Thoracic aorta (tissue), 2 donors: ENCODE measurements around the gene LCAT. TPM values are rescaled to one million over a fixed set of nuclear protein-coding genes. Genes with fewer than 3 reads are reported as not detected.
"Not testable (repeated sequence)": the region's sequence is repeated elsewhere in the genome, so short reads cannot be mapped to it uniquely, and the experiment has no call there.

ENCODE experiments used
- ATAC-seq: fragments of 150-250 bp; one replicate; pipeline ENCODE4 v1.8.0; 2017; ENCODE audit warnings: low read depth; ENCODE audit not compliant: insufficient number of reproducible peaks, low FRiP score
- DNase-seq: peaks from one replicate; pipeline ENCODE4 v3.0.0-alpha.2; 2020; ENCODE audit warnings: low spot score
- H3K27ac ChIP-seq, 2 donors: fragments of 200-600 bp; sonication (generic); 1 replicate in 1 of 2; 2 replicates in 1 of 2; pipeline ENCODE4 v1.5.1; 2016; ENCODE audit warnings: mild to moderate bottlenecking in 2 of 2, moderate library complexity in 2 of 2
- H3K27me3 ChIP-seq: fragments of 200-600 bp; sonication (generic); replicated peaks from 2 replicates; pipeline ENCODE4 v1.6.0; 2016; ENCODE audit warnings: mild to moderate bottlenecking; ENCODE audit not compliant: insufficient read depth
- H3K36me3 ChIP-seq: fragments of 200-600 bp; sonication (generic); one replicate; pipeline ENCODE4 v1.5.1; 2016
- H3K4me1 ChIP-seq, 2 donors: fragments of 200-600 bp; sonication (generic); 1 replicate in 1 of 2; 2 replicates in 1 of 2; pipeline versions ENCODE4 v1.5.1 to v1.6.0; 2016; ENCODE audit warnings: low read depth in 2 of 2, mild to moderate bottlenecking in 1 of 2; ENCODE audit not compliant: control insufficient read depth in 1 of 2
- H3K4me3 ChIP-seq: fragments of 200-600 bp; sonication (generic); 2 replicates; pipeline ENCODE4 v1.5.1; 2016; ENCODE audit warnings: mild to moderate bottlenecking
- H3K9me3 ChIP-seq: fragments of 200-600 bp; sonication (generic); 2 replicates; pipeline ENCODE4 v1.5.1; 2016
- total RNA-seq, 2 donors: library from RNA; depleted of rRNA; stranded (reverse); fragments of >200 nt; gene quantifications; one replicate each; pipeline versions ENCODE4 v1.1.0 to v1.2.3, GENCODE V29; 2016
- TF ChIP-seq, protein P1 (sequence below): fragments of 200-600 bp; sonication (generic); IDR thresholded peaks from one replicate; pipeline ENCODE4 v1.5.1; 2019; ENCODE audit warnings: antibody characterized with exemption

Gene LCAT
- total RNA-seq, 2 donors from 2014 or later = 28.1 to 46.6 TPM

DNA sequence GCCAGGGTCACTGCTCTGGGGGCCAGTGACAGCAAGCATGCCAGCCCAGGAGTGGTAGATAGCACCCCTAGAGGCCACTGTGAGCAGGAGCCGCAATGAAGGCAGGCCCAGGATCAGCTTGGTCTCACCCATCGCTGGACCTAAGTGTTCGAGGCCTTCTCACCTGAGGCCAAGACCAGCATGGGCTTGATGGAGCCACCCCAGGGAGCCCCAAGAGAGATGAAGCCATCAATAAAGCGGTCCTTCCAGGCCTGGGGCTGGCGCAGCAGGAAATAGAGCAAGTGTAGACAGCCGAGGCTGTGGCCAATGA, 1.8 kb downstream of the LCAT start:
- TF ChIP-seq, protein P1, sequence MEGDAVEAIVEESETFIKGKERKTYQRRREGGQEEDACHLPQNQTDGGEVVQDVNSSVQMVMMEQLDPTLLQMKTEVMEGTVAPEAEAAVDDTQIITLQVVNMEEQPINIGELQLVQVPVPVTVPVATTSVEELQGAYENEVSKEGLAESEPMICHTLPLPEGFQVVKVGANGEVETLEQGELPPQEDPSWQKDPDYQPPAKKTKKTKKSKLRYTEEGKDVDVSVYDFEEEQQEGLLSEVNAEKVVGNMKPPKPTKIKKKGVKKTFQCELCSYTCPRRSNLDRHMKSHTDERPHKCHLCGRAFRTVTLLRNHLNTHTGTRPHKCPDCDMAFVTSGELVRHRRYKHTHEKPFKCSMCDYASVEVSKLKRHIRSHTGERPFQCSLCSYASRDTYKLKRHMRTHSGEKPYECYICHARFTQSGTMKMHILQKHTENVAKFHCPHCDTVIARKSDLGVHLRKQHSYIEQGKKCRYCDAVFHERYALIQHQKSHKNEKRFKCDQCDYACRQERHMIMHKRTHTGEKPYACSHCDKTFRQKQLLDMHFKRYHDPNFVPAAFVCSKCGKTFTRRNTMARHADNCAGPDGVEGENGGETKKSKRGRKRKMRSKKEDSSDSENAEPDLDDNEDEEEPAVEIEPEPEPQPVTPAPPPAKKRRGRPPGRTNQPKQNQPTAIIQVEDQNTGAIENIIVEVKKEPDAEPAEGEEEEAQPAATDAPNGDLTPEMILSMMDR = peak; percentile 49

DNA sequence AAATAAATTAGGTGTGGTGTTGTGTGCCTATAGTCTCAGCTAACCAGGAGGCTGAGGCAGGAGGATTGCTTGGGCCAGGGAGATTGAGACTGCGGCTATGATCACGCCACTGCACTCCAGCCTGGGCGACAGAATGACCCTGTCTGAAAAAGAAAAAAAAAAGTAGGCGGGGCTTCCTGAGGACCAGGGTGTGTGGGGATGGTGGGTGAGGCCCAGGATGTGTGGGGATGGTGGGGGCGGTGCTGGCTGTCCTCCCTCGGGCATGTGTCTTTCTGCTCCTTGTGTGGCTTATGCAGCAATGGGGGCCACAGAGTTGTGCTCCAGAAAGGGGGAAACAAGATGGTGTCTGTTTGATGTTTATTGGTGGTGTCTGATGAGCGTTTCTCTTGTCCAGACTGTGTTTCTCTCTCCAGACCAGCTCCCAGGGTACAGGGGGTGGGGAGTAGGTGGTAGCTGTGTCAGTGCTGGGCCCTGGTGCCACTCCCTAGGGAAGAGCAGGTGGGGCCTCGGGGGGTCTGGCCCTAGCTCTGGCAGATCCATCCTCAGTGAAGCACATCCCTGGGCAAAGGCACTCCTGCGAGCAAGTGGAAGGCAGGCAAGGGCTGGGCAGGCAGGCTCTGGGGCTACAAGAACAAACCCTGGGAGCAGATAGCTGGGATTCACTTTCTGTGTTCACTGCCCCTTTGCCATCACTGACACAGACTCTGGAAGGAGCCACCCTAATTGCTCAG, 2.3 kb downstream of the LCAT start:
- Histone ChIP-seq H3K4me1 (peaks cover 20 to 28% of the 10 kb centered on the region in 2 donors), H3K27ac (peak overlapping the region in 1 of 2 donors; percentile 30), H3K4me3 (no peak overlapping the region), H3K27me3 (no peaks in the 10 kb centered on the region), H3K9me3 (no peaks in the 10 kb centered on the region), H3K36me3 (peaks cover 49% of the 10 kb centered on the region)
- ATAC-seq = no peak
- DNase-seq = no peak
- TF ChIP-seq, protein P1 = no peak

More for the DNA sequence above, 1.8 kb downstream of the LCAT start:
- H3K4me3 ChIP-seq = no peak overlapping the region
- DNase-seq = no peak
- H3K36me3 ChIP-seq = peaks cover 54% of the 10 kb centered on the region
- no peaks in the 10 kb centered on the region for H3K9me3 ChIP-seq
- ATAC-seq = no peak
- H3K27ac ChIP-seq = no peak overlapping the region
- H3K4me1 ChIP-seq = peaks cover 16 to 24% of the 10 kb centered on the region in 2 donors
- H3K27me3 ChIP-seq = no peaks in the 10 kb centered on the region

DNA sequence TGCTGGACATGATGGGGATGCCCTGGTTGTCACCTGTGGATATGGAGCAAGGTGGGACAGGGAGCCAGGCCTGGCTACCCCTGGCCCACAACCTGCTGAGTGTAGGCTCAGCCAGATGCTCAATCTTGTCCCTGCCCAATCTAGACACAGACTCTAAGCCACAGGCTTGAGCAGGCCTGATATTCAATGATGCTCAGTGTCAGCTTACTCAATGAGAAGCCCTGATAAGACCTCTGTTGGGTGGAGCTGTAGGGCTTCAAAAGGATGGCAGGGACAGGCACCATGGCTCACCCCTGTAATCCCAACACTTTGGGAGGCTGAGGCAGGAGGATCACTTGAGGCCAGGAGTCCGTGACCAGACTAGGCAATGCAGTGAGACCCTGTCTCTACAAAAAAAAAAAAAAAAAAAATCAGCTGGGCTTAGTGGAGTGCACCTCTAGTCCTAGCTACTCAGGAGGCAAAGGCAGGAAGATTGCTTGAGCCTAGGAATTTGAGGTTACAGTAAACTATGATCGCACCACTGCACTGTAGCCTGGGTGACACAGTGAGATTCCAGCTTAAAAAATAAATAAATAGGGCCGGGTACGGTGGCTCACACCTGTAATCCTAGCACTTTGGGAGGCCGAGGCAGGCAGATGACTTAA, 3.4 kb downstream of the LCAT start:
- H3K4me3 ChIP-seq = no peak overlapping the region
- no peaks in the 10 kb centered on the region for H3K9me3 ChIP-seq
- ATAC-seq = no peak
- TF ChIP-seq, protein P1 = no peak
- DNase-seq = no peak
- H3K36me3 ChIP-seq = peaks cover 38% of the 10 kb centered on the region
- no peak overlapping the region for H3K27ac ChIP-seq
- H3K27me3 ChIP-seq = no peaks in the 10 kb centered on the region
- peaks cover 20 to 28% of the 10 kb centered on the region in 2 donors for H3K4me1 ChIP-seq

DNA sequence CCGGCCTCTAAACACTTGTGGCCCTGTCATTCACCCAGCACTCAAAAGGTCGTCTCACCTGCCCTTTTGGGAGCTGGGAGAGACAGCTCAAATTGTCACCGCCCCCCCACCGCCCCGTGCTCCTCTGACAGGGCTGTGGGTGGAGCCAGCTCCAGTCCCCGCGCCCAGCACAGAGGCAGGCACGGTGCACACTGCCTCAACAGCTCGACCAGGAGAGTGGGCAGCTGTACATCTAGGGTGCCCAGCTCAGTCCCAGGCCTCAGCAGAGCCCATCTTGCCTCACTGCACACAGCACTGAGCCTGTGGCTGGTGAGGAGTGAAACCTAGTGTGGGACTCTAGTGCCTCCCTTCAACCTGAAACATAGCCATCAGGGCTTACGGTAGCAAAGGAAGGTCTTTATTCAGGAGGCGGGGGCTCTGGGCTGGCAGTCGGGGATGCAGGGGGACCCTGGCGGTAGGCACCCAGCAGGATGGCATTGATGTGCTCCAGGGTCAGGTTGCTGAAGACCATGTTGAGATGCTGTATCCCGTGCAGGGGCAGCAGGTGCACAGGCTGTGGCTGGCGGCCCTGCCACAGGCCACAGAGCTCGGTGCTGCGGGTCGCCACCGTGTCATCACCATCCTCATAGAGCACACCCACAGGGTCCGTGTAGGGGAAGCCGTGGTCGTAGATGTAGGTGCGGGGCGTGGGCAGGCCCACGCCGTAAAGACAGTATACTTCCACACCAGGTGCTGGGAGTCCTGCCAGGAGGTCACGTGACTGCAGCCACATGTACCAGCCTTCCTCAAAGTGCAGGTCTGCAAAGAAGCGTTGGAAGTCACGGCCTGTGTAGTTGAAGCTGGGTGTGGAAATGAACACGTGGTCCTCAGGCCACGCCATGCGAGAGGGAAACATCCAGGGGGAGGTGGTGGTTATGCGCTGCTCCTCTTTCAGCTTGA, 4.1 kb downstream of the LCAT start:
- TF ChIP-seq, protein P1 = no peak
- Histone ChIP-seq H3K4me1 (peaks cover 25 to 30% of the 10 kb centered on the region in 2 donors), H3K4me3 (no peak overlapping the region), H3K27ac (no peak overlapping the region), H3K27me3 (no peaks in the 10 kb centered on the region), H3K9me3 (no peaks in the 10 kb centered on the region), H3K36me3 (peaks cover 30% of the 10 kb centered on the region)
- no peak for ATAC-seq
- no peak for DNase-seq

DNA sequence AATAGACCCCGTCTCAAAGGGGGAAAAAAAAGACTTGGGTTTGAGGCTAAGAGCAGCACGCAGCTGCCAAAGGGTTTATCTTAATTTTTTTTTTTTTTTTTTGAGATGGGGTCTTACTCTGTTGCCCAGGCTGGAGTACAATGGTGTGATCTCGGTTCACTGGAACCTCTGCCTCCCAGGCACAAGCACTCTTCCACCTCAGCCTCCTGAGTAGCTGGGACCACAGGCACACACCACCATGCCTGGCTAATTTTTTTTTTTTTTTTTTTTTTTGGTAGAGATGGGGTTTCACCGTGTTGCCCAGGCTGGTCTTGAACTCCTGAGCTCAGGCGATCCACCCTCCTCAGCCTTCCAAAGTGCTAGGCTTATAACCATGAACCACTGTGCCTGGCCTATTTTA, 6.2 kb downstream of the LCAT start:
- H3K27ac ChIP-seq = peak overlapping the region; percentile 87 to 89
- not testable (repeated sequence) for H3K4me3 ChIP-seq

More for the DNA sequence above, 6.2 kb downstream of the LCAT start:
- not testable (repeated sequence) for H3K27me3 ChIP-seq, ATAC-seq, DNase-seq, H3K9me3 ChIP-seq
- Histone ChIP-seq H3K36me3 (peaks cover 25% of the 10 kb centered on the region), H3K4me1 (peaks cover 17 to 21% of the 10 kb centered on the region in 2 donors)
